ENCODE results near the gene SLC5A10.
"Not testable (repeated sequence)": the region's sequence is repeated elsewhere in the genome, so short reads cannot be mapped to it uniquely, and the experiment has no call there.

Gene SLC5A10

GRCh38 chr17:18951941-18952842 is at the start of gene SLC5A10:
SLC5A10 (plus strand) TSS chr17:18952165; CDS start chr17:18952206, 41 bp downstream.
- no peak for DNase-seq (ENCODE audit: low read depth in 2 of 2)

- DNase-seq (ENCODE audit: low read depth in 2 of 2), result no peak
Measured at GRCh38 chr17:18904482-18904881, 47.5 kb upstream of the SLC5A10 start.

DNA sequence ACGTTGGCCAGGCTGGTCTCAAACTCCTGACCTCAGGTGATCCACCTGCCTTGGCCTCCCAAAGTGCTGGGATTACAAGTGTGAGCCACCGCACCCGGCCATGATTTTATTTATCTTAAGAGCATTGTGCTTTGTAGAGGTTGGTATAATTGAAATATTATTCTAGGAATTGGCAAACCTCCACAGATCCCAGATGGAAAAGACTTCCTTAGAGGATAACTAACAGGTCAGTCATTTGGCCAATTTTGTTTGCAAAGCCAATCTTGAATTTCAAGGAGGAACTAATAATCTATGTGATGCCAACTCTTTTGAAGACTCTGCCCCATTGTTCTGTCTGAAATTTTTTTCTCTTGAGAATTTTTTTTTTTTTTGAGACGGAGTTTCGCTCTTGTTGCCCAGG is 46.7 kb upstream of the SLC5A10 start:
- no peak for DNase-seq (ENCODE audit: low read depth in 2 of 2)

DNA sequence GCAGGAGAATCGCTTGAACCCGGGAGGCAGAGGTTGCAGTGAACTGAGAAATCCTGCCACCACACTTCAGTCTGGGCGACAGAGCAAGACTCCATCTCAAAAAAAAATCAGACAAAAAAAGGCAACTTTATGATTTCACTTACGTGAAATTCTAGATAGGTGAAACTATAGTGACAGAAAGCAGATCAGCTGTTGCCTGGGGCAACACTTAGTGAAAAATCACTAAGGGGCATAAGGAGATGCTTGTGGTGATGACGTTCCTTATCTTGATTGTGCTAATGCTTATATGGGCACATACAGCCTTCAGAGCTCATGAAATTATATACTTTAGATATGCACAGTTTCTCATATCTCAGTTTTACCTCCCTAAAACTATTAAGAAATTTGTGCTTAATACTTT is 41.6 kb upstream of the SLC5A10 start:
- no peak for DNase-seq (ENCODE audit: low read depth in 2 of 2)

DNA sequence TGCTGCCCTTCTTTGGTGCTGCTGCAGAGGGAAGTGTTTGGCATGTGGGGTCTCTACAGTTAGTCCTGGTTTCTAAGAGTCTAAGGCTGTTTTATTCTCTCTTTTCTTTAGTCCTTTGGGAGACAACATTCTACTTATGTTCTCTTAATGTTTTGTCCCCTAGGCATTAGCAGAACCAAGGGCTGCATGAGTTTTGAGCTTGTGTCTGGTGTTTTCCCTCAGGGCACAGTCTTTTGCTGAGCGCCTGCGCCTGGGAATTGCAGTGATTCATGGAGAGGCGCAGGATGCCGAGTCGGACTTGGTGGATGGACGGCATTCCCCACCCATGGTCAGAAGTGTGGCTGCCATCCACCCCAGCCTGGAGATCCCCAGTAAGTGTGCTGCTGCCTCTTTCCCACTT is 41.1 kb upstream of the SLC5A10 start:
- no peak for DNase-seq (ENCODE audit: low read depth in 2 of 2)

DNA sequence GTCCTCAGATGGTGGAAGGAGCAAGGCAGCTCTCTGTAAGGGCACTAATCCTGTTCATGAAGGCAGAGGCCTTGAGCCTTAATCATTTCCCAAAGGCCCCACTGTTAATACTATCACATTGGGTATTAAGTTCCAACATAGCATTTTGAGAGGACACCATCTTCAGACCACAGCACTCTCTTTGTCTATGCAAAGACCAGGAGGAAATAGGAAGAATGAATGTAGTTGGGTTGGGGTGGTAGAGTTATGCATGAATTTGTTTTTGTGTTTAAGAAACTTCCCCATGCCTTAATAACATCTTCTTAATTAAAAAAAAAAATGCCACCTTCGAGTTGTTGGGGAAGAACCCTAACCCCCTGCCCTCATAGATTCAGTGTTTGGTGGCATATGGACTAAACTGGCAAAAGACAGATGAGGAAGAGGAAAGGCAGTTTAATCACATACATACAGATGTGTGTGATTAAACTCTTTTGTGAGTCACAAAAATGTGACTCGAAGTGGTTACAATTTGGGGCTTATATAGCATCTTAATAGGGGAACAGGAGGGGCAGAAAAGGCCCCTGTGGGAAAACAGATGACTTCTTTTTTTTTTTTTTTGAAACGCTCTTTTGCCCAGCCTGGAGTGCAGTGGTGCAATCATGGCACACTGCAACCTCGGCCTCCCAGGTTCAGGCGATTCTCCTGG is 35.0 kb upstream of the SLC5A10 start:
- DNase-seq (ENCODE audit: low read depth in 2 of 2), result no peak

- no peak for DNase-seq (ENCODE audit: low read depth in 2 of 2)
Measured at GRCh38 chr17:18917506-18918032, 34.4 kb upstream of the SLC5A10 start.

DNA sequence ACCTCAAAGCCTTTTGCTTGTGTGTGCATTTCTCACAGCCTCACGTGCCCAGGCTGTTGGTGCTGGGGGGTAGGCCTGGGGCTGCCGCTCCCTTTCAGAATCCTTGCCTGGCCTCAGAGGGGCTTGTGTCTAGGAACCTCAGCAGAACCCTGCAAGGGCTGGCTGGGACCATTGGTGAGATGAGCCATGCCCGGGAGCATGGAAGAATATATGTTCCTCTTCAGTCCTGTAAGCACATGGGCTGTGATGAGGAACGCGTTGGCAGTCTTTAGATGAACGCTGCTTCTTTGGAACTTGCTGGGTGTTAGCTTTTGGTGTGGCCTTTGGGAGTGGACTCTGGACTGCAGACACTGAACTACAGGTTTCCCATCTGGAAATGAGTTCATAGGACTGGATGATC is 32.0 kb upstream of the SLC5A10 start:
- no peak for DNase-seq (ENCODE audit: low read depth in 2 of 2)

GRCh38 chr17:18920911-18921441 is 31.0 kb upstream of the SLC5A10 start:
- no peak for DNase-seq (ENCODE audit: low read depth in 2 of 2)

DNA sequence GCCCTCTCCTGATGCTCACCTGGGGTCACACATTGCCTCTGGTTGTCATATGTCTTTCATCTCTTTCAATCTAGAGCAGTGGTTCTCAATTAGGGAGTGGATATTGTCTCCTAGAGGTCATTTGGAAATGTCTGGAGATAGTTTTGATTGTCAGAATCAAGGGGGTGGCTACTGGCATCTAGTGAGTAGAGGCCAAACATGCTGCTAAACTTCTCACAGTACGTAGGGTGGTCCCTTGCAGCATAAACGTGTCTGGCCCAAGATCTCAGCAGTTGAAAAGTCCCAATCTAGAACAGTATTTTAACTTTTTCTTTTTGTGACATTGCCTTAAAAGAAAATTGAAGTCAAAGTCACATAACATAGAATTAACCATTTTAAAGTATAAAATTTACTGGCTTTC is 30.5 kb upstream of the SLC5A10 start:
- no peak for DNase-seq (ENCODE audit: low read depth in 2 of 2)

DNA sequence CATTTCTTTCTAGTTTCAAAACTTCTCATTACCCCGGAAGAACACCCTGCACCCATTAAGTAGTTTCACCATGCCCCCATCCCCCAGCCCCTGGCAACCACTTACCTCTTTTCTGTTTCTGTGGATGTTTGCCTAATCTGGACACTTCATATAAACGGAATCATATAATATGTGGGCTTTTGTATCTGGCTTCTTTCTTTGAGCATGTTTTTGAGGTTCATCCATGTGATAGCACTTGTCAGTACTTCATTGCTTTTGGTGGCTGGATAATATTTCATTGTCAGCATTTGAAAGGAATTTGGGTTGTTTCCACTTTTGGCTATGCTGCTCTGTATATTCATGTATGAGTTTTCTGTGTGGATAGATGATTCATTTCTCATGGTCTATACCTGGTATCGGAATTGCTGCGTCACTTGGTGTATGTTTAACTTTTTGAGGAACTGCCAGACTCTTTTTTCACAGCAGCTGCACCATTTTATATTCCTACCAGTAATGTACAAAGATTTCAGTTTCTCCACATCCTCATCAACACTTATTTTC is 30.0 kb upstream of the SLC5A10 start:
- DNase-seq (ENCODE audit: low read depth in 2 of 2), result no peak

DNA sequence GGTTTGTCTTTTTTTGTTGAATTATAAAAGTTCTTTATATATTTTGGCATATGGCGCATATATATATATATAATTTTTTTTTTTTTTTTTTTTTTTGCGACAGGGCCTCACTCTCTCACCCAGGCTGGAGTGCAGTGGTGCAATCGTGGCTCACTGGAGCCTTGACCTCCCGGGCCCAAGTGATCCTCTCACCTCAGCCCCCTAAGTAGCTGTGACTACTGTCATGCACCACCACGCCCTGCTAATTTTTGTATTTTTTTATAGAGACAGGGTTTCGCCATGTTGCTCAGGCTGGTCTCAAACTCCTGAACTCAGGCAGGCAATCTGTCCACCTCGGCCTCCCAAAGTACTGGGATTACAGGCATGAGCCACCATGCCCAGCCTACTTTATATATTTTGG is 29.4 kb upstream of the SLC5A10 start:
- DNase-seq (ENCODE audit: low read depth in 2 of 2), result not testable (repeated sequence)

- DNase-seq (ENCODE audit: low read depth in 2 of 2), result no peak
Measured at GRCh38 chr17:18925187-18925586, 26.8 kb upstream of the SLC5A10 start.

- DNase-seq (ENCODE audit: low read depth in 2 of 2), result no peak
Measured at GRCh38 chr17:18928628-18929125, 23.3 kb upstream of the SLC5A10 start.

DNA sequence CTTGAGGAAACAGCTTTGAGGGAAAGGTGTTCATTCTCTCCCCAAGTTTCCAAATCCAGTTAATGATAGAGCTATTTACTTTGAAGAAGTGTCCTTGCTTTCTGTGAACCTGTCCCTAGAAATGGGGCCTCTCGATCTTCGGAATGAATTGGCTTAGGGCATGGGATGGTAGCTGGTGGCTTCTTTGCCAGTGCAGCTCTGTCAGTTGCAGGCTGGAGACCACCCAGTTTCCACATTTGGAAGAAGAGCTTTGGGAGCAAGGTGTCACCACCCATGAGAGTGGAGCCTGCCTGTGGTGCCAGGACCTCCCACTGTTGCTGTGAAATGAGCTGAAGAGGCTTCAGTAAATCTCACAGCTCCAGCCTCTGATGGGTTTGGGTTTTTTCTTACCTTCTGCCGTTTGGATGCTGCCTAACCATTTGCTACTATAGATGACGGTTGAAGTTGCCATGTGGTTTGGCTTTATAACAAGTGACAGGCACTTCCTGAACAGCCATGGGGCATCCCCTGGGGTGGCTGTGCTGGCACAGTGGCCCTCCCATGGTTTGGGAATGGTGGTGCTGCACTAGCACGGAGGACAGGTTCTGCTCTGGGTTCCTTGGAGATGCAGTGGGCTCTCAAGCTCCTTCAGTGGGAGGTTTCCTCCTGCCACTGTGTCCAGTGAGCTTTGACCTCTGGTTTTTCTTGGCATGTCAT is 19.5 kb upstream of the SLC5A10 start:
- DNase-seq (ENCODE audit: low read depth in 2 of 2), result no peak

- DNase-seq (ENCODE audit: low read depth in 2 of 2), result no peak
Measured at GRCh38 chr17:18933102-18934058, 18.6 kb upstream of the SLC5A10 start.

- no peak for DNase-seq (ENCODE audit: low read depth in 2 of 2)
Measured at GRCh38 chr17:18937981-18938691, 13.8 kb upstream of the SLC5A10 start.

GRCh38 chr17:18938692-18939023 is 13.3 kb upstream of the SLC5A10 start:
- no peak for DNase-seq (ENCODE audit: low read depth in 2 of 2)

- DNase-seq (ENCODE audit: low read depth in 2 of 2), result no peak
Measured at GRCh38 chr17:18944646-18945045, 7.3 kb upstream of the SLC5A10 start.

DNA sequence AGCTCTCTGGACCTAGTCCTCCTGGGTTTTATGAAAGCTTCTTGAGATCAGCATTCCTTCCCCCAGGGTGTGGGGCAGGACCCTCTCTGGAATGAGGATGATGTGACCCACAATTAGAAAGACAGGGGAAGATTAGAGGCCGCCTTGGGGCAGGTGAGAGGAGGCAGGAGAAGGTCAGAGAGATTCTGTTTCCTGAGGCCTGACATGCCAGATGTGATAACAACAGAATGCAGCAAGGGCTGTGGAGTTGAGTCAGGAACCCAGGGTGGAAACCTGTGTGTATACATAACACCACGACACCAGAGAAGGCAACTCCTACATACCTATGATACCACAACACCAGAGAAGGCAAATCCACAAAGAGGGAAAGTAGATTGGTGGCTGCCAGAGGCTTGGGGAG is 5.4 kb upstream of the SLC5A10 start:
- DNase-seq (ENCODE audit: low read depth in 2 of 2), result no peak
